ENCODE data around the gene ITGAD. TPM values are rescaled to one million over a fixed set of nuclear protein-coding genes. Genes with fewer than 3 reads are reported as not detected.

ITGAD gene
- total RNA-seq, 1 donor from 2014 or later: not detected

DNA sequence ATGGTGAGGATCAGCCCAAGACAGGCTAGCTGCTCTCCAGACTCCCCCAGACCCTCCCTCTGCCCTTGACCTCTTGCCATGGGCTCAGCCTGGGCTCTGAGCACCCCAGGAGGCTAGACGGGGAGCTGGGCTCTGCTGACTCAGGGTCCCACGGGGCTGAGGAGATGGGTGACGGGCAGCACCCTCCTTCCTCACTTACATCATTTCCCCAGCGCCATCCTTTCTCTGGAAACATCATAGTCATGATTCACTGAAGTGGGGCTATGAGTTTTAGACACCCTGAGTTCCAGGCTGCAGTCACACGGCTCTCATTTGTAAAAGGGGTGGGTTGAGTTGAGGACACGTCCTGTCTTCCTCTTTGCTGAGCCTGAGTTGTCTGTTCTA is 41.2 kb upstream of the ITGAD start:
- Mint-ChIP-seq H3K27ac (ENCODE audit: unreplicated experiment) (no peak overlapping the region), H3K36me3 (ENCODE audit: low read depth, unreplicated experiment) (no peaks in the 10 kb centered on the region), H3K4me3 (ENCODE audit: unreplicated experiment) (no peak overlapping the region), H3K4me1 (ENCODE audit: low read depth, unreplicated experiment) (no peaks in the 10 kb centered on the region), H3K27me3 (ENCODE audit: low read depth, unreplicated experiment) (peaks cover 37% of the 10 kb centered on the region), H3K9me3 (ENCODE audit: unreplicated experiment) (no peaks in the 10 kb centered on the region)
- Histone ChIP-seq H3K36me3 (ENCODE audit: insufficient read depth, low read length) (no peaks in the 10 kb centered on the region), H3K79me2 (ENCODE audit: insufficient read depth, low read length) (no peaks in the 10 kb centered on the region), H3K9ac (ENCODE audit: low read length) (no peak overlapping the region), H3K9me3 (ENCODE audit: insufficient read depth, low read depth, low read length) (peaks cover 3% of the 10 kb centered on the region), H2AFZ (ENCODE audit: low read depth, low read length) (no peak overlapping the region), H4K20me1 (ENCODE audit: insufficient read depth, low read length) (no peaks in the 10 kb centered on the region), H3K4me3 (ENCODE audit: insufficient read depth, low read depth, low read length) (no peak overlapping the region), H3K27ac (ENCODE audit: low read depth, low read length) (no peak overlapping the region), H3K4me1 (ENCODE audit: insufficient read depth, low read length) (no peaks in the 10 kb centered on the region), H3K4me2 (ENCODE audit: low read length) (no peak overlapping the region), H3K27me3 (ENCODE audit: insufficient read depth, low read length) (no peaks in the 10 kb centered on the region)
- DNase-seq (ENCODE audit: low read depth): no peak
- TF ChIP-seq EZH2 (IDR thresholded peaks at IDR 0.05; ENCODE audit: insufficient read depth, low read length): no peak
- TF ChIP-seq, protein P1, sequence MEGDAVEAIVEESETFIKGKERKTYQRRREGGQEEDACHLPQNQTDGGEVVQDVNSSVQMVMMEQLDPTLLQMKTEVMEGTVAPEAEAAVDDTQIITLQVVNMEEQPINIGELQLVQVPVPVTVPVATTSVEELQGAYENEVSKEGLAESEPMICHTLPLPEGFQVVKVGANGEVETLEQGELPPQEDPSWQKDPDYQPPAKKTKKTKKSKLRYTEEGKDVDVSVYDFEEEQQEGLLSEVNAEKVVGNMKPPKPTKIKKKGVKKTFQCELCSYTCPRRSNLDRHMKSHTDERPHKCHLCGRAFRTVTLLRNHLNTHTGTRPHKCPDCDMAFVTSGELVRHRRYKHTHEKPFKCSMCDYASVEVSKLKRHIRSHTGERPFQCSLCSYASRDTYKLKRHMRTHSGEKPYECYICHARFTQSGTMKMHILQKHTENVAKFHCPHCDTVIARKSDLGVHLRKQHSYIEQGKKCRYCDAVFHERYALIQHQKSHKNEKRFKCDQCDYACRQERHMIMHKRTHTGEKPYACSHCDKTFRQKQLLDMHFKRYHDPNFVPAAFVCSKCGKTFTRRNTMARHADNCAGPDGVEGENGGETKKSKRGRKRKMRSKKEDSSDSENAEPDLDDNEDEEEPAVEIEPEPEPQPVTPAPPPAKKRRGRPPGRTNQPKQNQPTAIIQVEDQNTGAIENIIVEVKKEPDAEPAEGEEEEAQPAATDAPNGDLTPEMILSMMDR (IDR thresholded peaks at IDR 0.05; ENCODE audit: insufficient read depth, low read depth, low read length): no peak
- FAIRE-seq: no peak

DNA sequence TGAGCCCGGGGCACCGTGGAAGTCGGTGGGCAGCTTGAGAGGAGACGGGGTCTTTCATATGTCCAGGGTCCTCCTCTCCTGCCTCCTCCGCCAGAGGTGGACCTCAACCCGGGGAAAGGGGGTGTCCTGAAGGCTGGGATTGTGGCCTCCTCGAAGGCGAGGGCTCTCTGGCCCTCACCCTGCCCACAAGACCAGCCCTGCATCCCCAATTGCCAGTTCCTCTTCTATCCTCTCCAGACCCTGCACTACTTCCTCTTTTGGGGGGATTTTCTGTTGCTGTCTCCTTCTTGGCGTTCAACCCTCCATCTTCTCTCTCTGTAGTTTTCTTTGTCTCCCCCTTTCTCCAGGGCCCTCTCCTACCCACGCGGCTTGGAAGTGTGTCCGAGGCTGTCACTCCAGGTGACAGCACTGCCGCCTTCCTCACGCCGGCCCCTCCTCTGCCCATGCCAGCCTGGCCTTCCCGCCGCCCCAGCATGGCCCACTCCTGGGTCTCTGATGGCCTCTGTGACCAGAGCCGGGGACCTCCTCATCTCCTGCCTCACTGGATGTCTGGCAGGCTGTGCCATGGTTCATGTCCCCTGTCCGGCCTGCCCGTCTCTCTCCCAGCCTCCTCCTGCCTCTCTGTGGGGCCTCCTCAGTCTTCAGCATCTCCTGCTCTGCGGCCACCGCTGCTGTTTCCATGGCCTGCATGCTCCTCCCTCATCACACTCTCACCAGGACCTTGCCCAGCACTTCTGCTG is 40.6 kb upstream of the ITGAD start:
- Mint-ChIP-seq H3K4me3 (ENCODE audit: unreplicated experiment) (no peak overlapping the region), H3K27me3 (ENCODE audit: low read depth, unreplicated experiment) (peaks cover 36% of the 10 kb centered on the region), H3K9me3 (ENCODE audit: unreplicated experiment) (no peaks in the 10 kb centered on the region), H3K36me3 (ENCODE audit: low read depth, unreplicated experiment) (no peaks in the 10 kb centered on the region), H3K4me1 (ENCODE audit: low read depth, unreplicated experiment) (no peaks in the 10 kb centered on the region), H3K27ac (ENCODE audit: unreplicated experiment) (no peak overlapping the region)
- no peak for DNase-seq (ENCODE audit: low read depth)
- Histone ChIP-seq H2AFZ (ENCODE audit: low read depth, low read length) (no peak overlapping the region), H3K27ac (ENCODE audit: low read depth, low read length) (no peak overlapping the region), H3K9ac (ENCODE audit: low read length) (no peak overlapping the region), H3K36me3 (ENCODE audit: insufficient read depth, low read length) (no peaks in the 10 kb centered on the region), H4K20me1 (ENCODE audit: insufficient read depth, low read length) (no peaks in the 10 kb centered on the region), H3K4me2 (ENCODE audit: low read length) (no peak overlapping the region), H3K79me2 (ENCODE audit: insufficient read depth, low read length) (no peaks in the 10 kb centered on the region), H3K27me3 (ENCODE audit: insufficient read depth, low read length) (no peaks in the 10 kb centered on the region), H3K9me3 (ENCODE audit: insufficient read depth, low read depth, low read length) (peaks cover 3% of the 10 kb centered on the region), H3K4me3 (ENCODE audit: insufficient read depth, low read depth, low read length) (no peak overlapping the region), H3K4me1 (ENCODE audit: insufficient read depth, low read length) (no peaks in the 10 kb centered on the region)
- TF ChIP-seq, protein P1 (IDR thresholded peaks at IDR 0.05; ENCODE audit: insufficient read depth, low read depth, low read length): no peak
- TF ChIP-seq EZH2 (IDR thresholded peaks at IDR 0.05; ENCODE audit: insufficient read depth, low read length): no peak
- no peak for FAIRE-seq

All from astrocyte (in vitro differentiated cells and primary cell).